HEK293 (cell line): ENCODE results near the gene KCNMA1.

ENCODE experiments used
- CTCF ChIA-PET: fragments of 350-600 bp; formaldehyde crosslinking; extraction: SDS; loops from one replicate; lab custom pipeline; 2021; ENCODE audit warnings: antibody characterized with exemption; lab: Yijun Ruan, JAX
- POLR2A ChIA-PET: fragments of 300-600 bp; formaldehyde crosslinking; extraction: SDS; loops from one replicate; lab custom pipeline; 2020; ENCODE audit warnings: antibody characterized with exemption, inconsistent platforms; lab: Yijun Ruan, JAX
- H3K27ac ChIP-seq: fragments of 200-500 bp; sonication (Bioruptor generic); 2 replicates; pipeline ENCODE4 v1.5.1; 2014; ENCODE audit warnings: low read depth, low read length, control low read depth, inconsistent platforms; ENCODE audit errors: extremely low read depth
- H3K36me3 ChIP-seq, 2 experiments: fragments of 200-500 bp in 1 of 2; sonication (Bioruptor generic) in 1 of 2; 1 replicate in 1 of 2; 2 replicates in 1 of 2; pipeline ENCODE4 v1.5.1; 2014 to 2017; ENCODE audit warnings: inconsistent platforms in 2 of 2, low read length in 2 of 2; ENCODE audit not compliant: control insufficient read depth in 2 of 2, insufficient read depth in 1 of 2
- H3K4me1 ChIP-seq: fragments of 200-500 bp; sonication (Bioruptor generic); 2 replicates; pipeline ENCODE4 v1.5.1; 2014; ENCODE audit warnings: mild to moderate bottlenecking, low read length, inconsistent platforms; ENCODE audit not compliant: control insufficient read depth, insufficient read depth
- H3K4me3 ChIP-seq: 2 replicates; pipeline ENCODE4 v1.5.1; 2011; ENCODE audit warnings: low read depth, mild to moderate bottlenecking, control low read depth, low read length, moderate library complexity
- H3K9me3 ChIP-seq: fragments of 200-500 bp; sonication (Bioruptor generic); 2 replicates; pipeline ENCODE4 v1.5.1; 2014; ENCODE audit warnings: low read depth, low read length, inconsistent platforms; ENCODE audit not compliant: control insufficient read depth, insufficient read depth
- ATF2 ChIP-seq: fragments of 450-650 bp; formaldehyde crosslinking; IDR thresholded peaks from 2 replicates; pipeline ENCODE4 v1.5.1; 2016; ENCODE audit warnings: missing biosample characterization, missing genetic modification characterization, low read depth
- SCRT1 ChIP-seq: fragments of 450-650 bp; formaldehyde crosslinking; IDR thresholded peaks from 2 replicates; pipeline ENCODE4 v1.5.1; 2016; ENCODE audit warnings: missing biosample characterization, missing genetic modification characterization, borderline replicate concordance
- SCRT2 ChIP-seq: fragments of 450-650 bp; formaldehyde crosslinking; IDR thresholded peaks from 2 replicates; pipeline ENCODE4 v1.5.1; 2016; ENCODE audit warnings: missing biosample characterization, missing genetic modification characterization
- TCF7L2 ChIP-seq: IDR thresholded peaks from 2 replicates; pipeline ENCODE4 v1.6.1; 2011; ENCODE audit warnings: low read depth, mild to moderate bottlenecking, inconsistent platforms, low read length, moderate library complexity, borderline replicate concordance
- ZBTB1 ChIP-seq: fragments of 450-650 bp; formaldehyde crosslinking; IDR thresholded peaks from 2 replicates; pipeline ENCODE4 v1.5.1; 2016; ENCODE audit warnings: missing biosample characterization, missing genetic modification characterization
- ZBTB11 ChIP-seq: fragments of 450-650 bp; formaldehyde crosslinking; conservative IDR thresholded peaks from 2 replicates; pipeline ENCODE4 v1.5.1; 2016; ENCODE audit warnings: low read depth, missing biosample characterization, missing genetic modification characterization
- ZBTB48 ChIP-seq: fragments of 450-650 bp; formaldehyde crosslinking; IDR thresholded peaks from 2 replicates; pipeline ENCODE4 v1.5.1; 2016; ENCODE audit warnings: missing biosample characterization, missing genetic modification characterization
- ZFHX2 ChIP-seq: fragments of 450-650 bp; formaldehyde crosslinking; conservative IDR thresholded peaks from 2 replicates; pipeline ENCODE4 v1.5.1; 2016; ENCODE audit warnings: missing biosample characterization, missing genetic modification characterization
- ZNF248 ChIP-seq: fragments of 450-650 bp; formaldehyde crosslinking; IDR thresholded peaks from 2 replicates; pipeline ENCODE4 v1.5.1; 2017; ENCODE audit warnings: missing biosample characterization, missing genetic modification characterization
- ZNF266 ChIP-seq: fragments of 450-650 bp; formaldehyde crosslinking; IDR thresholded peaks from 2 replicates; pipeline ENCODE4 v1.5.1; 2016; ENCODE audit warnings: missing biosample characterization, missing genetic modification characterization, low read depth
- ZNF341 ChIP-seq: fragments of 450-650 bp; formaldehyde crosslinking; IDR thresholded peaks from 2 replicates; pipeline ENCODE4; 2016; ENCODE audit warnings: low read depth, missing biosample characterization, missing genetic modification characterization
- ZNF354C ChIP-seq: fragments of 450-650 bp; formaldehyde crosslinking; IDR thresholded peaks from 2 replicates; pipeline ENCODE4 v1.5.1; 2016; ENCODE audit warnings: missing biosample characterization, missing genetic modification characterization, low read depth, borderline replicate concordance
- ZNF426 ChIP-seq: fragments of 450-650 bp; formaldehyde crosslinking; IDR thresholded peaks from 2 replicates; pipeline ENCODE4 v1.5.1; 2017; ENCODE audit warnings: missing biosample characterization, missing genetic modification characterization, mild to moderate bottlenecking, inconsistent platforms, moderate library complexity
- ZNF530 ChIP-seq: fragments of 450-650 bp; formaldehyde crosslinking; IDR thresholded peaks from 2 replicates; pipeline ENCODE4 v1.5.1; 2016; ENCODE audit warnings: low read depth, missing biosample characterization, missing genetic modification characterization
- ZNF600 ChIP-seq: fragments of 450-650 bp; formaldehyde crosslinking; IDR thresholded peaks from 2 replicates; pipeline ENCODE4 v1.5.1; 2016; ENCODE audit warnings: missing biosample characterization, missing genetic modification characterization
- ZNF626 ChIP-seq: fragments of 450-650 bp; sonication (Bioruptor Pico); formaldehyde crosslinking; IDR thresholded peaks from 2 replicates; pipeline ENCODE4 v1.5.1; 2018; ENCODE audit warnings: missing biosample characterization, missing genetic modification characterization, inconsistent platforms
- ZNF660 ChIP-seq: fragments of 450-650 bp; IDR thresholded peaks from 2 replicates; pipeline ENCODE4 v1.5.1; 2018; ENCODE audit warnings: missing biosample characterization, mild to moderate bottlenecking, missing genetic modification characterization
- ZNF692 ChIP-seq: fragments of 450-650 bp; formaldehyde crosslinking; IDR thresholded peaks from 2 replicates; pipeline ENCODE4 v1.5.1; 2016; ENCODE audit warnings: missing biosample characterization, missing genetic modification characterization
- ZSCAN23 ChIP-seq: fragments of 450-650 bp; formaldehyde crosslinking; IDR thresholded peaks from 2 replicates; pipeline ENCODE4 v1.5.1; 2016; ENCODE audit warnings: missing biosample characterization, missing genetic modification characterization
- ZSCAN4 ChIP-seq: fragments of 450-650 bp; formaldehyde crosslinking; IDR thresholded peaks from 2 replicates; pipeline ENCODE4 v1.5.1; 2017; ENCODE audit warnings: missing biosample characterization, missing genetic modification characterization
- ZSCAN5A ChIP-seq: fragments of 450-650 bp; formaldehyde crosslinking; IDR thresholded peaks from 2 replicates; pipeline ENCODE4 v1.5.1; 2016; ENCODE audit warnings: missing biosample characterization, missing genetic modification characterization

Gene KCNMA1

GRCh38 chr10:77002872-77003271 is 634.7 kb downstream of the KCNMA1 start (continued):
- no peak for TF ChIP-seq ZNF692
- no peak for TF ChIP-seq SCRT1
- no peak for TF ChIP-seq ZBTB1 (tag by site-specific recombination)
- no peak for TF ChIP-seq ZFHX2 (tag by site-specific recombination)
- TF ChIP-seq ZNF660 (tag by site-specific recombination) = no peak
- no peak for TF ChIP-seq ZSCAN4 (tag by site-specific recombination)
- no peak for TF ChIP-seq TCF7L2
- TF ChIP-seq SCRT2 (tag by site-specific recombination) = no peak
- TF ChIP-seq ZNF530 = no peak
- TF ChIP-seq ZNF426 (tag by site-specific recombination) = no peak
- no peak for TF ChIP-seq ZNF626 (tag by site-specific recombination)
- no peak for TF ChIP-seq ZNF600 (tag by site-specific recombination)
- TF ChIP-seq ZSCAN23 (tag by site-specific recombination) = no peak
- no peak for TF ChIP-seq ATF2
- no peak for TF ChIP-seq ZNF266 (tag by site-specific recombination)
- TF ChIP-seq, all 188 proteins: peak for 0

GRCh38 chr10:77001206-77001605 is 636.4 kb downstream of the KCNMA1 start:
- no peak overlapping the region for H3K27ac ChIP-seq
- no peaks in the 10 kb centered on the region for H3K36me3 ChIP-seq
- no peaks in the 10 kb centered on the region for H3K9me3 ChIP-seq
- CTCF ChIA-PET = no interaction called here
- no peak for TF ChIP-seq ZSCAN5A (tag by site-specific recombination)
- TF ChIP-seq ZBTB11 (tag by site-specific recombination) = no peak
- no peak for TF ChIP-seq ZNF248 (tag by site-specific recombination)
- no peak for TF ChIP-seq ZNF354C
- TF ChIP-seq ZBTB48 (tag by site-specific recombination) = no peak
- TF ChIP-seq ZNF341 (tag by site-specific recombination) = no peak
- TF ChIP-seq, all 188 proteins: peak for 0
- POLR2A ChIA-PET = no interaction called here
- no peaks in the 10 kb centered on the region for H3K4me1 ChIP-seq
- H3K4me3 ChIP-seq = no peak overlapping the region
